GM23248 (cell line): Measurements from ENCODE around the gene LCNL1. TPM values are rescaled to one million over a fixed set of nuclear protein-coding genes. Genes with fewer than 3 reads are reported as not detected.
A peak's percentile ranks its signal among the peaks of the same experiment; 100 is the strongest.

Experiments
- DNase-seq: peaks from one replicate; pipeline ENCODE4 v3.0.0-alpha.2; 2015
- H2AFZ ChIP-seq: fragments of 200-600 bp; sonication (generic); 2 replicates; pipeline ENCODE4 v1.6.1; 2016; ENCODE audit warnings: antibody characterized with exemption
- H3F3A ChIP-seq: fragments of 200-600 bp; sonication (generic); 2 replicates; pipeline ENCODE4 v1.6.1; 2016; ENCODE audit warnings: mild to moderate bottlenecking, antibody characterized with exemption, mixed run types; ENCODE audit not compliant: insufficient read depth
- H3K27ac ChIP-seq: fragments of 200-600 bp; sonication (generic); 2 replicates; pipeline ENCODE4 v1.5.1; 2016; ENCODE audit warnings: mild to moderate bottlenecking
- H3K27me3 ChIP-seq: fragments of 200-600 bp; sonication (generic); replicated peaks from 2 replicates; pipeline ENCODE4 v1.6.1; 2016; ENCODE audit warnings: mild to moderate bottlenecking; ENCODE audit not compliant: insufficient read depth
- H3K36me3 ChIP-seq: fragments of 200-600 bp; sonication (generic); 2 replicates; pipeline ENCODE4 v1.6.1; 2016; ENCODE audit warnings: low read depth, mild to moderate bottlenecking
- H3K4me1 ChIP-seq: fragments of 200-600 bp; sonication (generic); 2 replicates; pipeline ENCODE4 v1.6.1; 2016; ENCODE audit warnings: mild to moderate bottlenecking; ENCODE audit not compliant: insufficient read depth
- H3K4me2 ChIP-seq: fragments of 200-600 bp; sonication (generic); one replicate; pipeline ENCODE4 v1.6.1; 2016; ENCODE audit warnings: mild to moderate bottlenecking; ENCODE audit not compliant: unreplicated experiment
- H3K4me3 ChIP-seq: fragments of 200-600 bp; sonication (generic); 2 replicates; pipeline ENCODE4 v1.5.1; 2016; ENCODE audit warnings: mild to moderate bottlenecking
- H3K79me2 ChIP-seq: fragments of 200-600 bp; sonication (generic); 2 replicates; pipeline ENCODE4 v1.6.1; 2016; ENCODE audit warnings: mild to moderate bottlenecking; ENCODE audit not compliant: insufficient read depth
- H3K9ac ChIP-seq: fragments of 200-600 bp; sonication (generic); 2 replicates; pipeline ENCODE4 v1.6.1; 2016; ENCODE audit warnings: mild to moderate bottlenecking
- H3K9me2 ChIP-seq: fragments of 200-600 bp; sonication (generic); 2 replicates; pipeline ENCODE4 v1.6.1; 2016; ENCODE audit warnings: mixed run types, mild to moderate bottlenecking, moderate library complexity; ENCODE audit not compliant: insufficient read depth
- H3K9me3 ChIP-seq: fragments of 200-600 bp; sonication (generic); one replicate; pipeline ENCODE4 v1.6.1; 2017; ENCODE audit warnings: low read depth
- H4K20me1 ChIP-seq: fragments of 200-600 bp; sonication (generic); 2 replicates; pipeline ENCODE4 v1.6.0; 2016; ENCODE audit not compliant: insufficient read depth
- EZH2 ChIP-seq: fragments of 200-600 bp; sonication (generic); IDR thresholded peaks from 2 replicates; pipeline ENCODE4 v1.6.1; 2018; ENCODE audit warnings: antibody characterized with exemption, mild to moderate bottlenecking; ENCODE audit not compliant: insufficient read depth, poor library complexity, severe bottlenecking
- EZH2phosphoT487 ChIP-seq: fragments of 200-600 bp; sonication (generic); IDR thresholded peaks from 2 replicates; pipeline ENCODE4 v1.6.1; 2018; ENCODE audit warnings: antibody characterized with exemption, moderate library complexity, mild to moderate bottlenecking, low read depth; ENCODE audit not compliant: insufficient read depth
- WGBS, 2 experiments: methylation state at CpG; one replicate each; pipeline ENCODE4 v1.1.6; 2015 to 2017; ENCODE audit warnings: low lambda C conversion rate in 2 of 2, low coverage in 1 of 2; ENCODE audit errors: missing lambda C conversion rate in 2 of 2; 5-methylcytosine and 5-hydroxymethylcytosine counted together
- in situ Hi-C: fragments of 300-500 bp; cut with MboI; formaldehyde crosslinking; loops from 2 replicates; pipeline ENCODE4 v1.15.0; 2020
- polyA plus RNA-seq: library from polyadenylated mRNA; unstranded; fragments of >200 nt; fragmentation: Nextera tagmentation; extraction: Ambion mirVana; gene quantifications from 2 replicates; pipeline ENCODE4 v1.2.1, GENCODE V29; 2016
- total RNA-seq: library from RNA; depleted of rRNA; stranded (reverse); fragments of >200 nt; shearing (Covaris generic); gene quantifications from 2 replicates; pipeline ENCODE4 v1.2.3, GENCODE V29; 2014

The LCNL1 gene
- total and polyA plus RNA-seq, 2 experiments from 2014 or later = not detected

- Histone ChIP-seq H4K20me1 (no peaks in the 10 kb centered on the region), H3K4me2 (no peak overlapping the region), H3K9me2 (no peaks in the 10 kb centered on the region), H3K4me3 (no peak overlapping the region), H3K79me2 (peaks cover 30% of the 10 kb centered on the region), H3F3A (peaks cover 14% of the 10 kb centered on the region; the same call in 1 of the 2 replicates), H3K9ac (no peak overlapping the region), H2AFZ (no peak overlapping the region), H3K4me1 (no peaks in the 10 kb centered on the region), H3K27me3 (no peaks in the 10 kb centered on the region), H3K9me3 (no peaks in the 10 kb centered on the region), H3K36me3 (peaks cover 16% of the 10 kb centered on the region; the same call in 1 of the 2 replicates), H3K27ac (no peak overlapping the region)
- no peak for DNase-seq
- TF ChIP-seq EZH2 (no peak), EZH2phosphoT487 (no peak)
- in situ Hi-C loops = no loop called here
- 95% methylated on average over 55 of the region's 55 CpGs for WGBS, 2 experiments
Observed at GRCh38 chr9:136941231-136942111, 41.3 kb upstream of the LCNL1 start.

GRCh38 chr9:136942112-136942880 lies 40.5 kb upstream of the LCNL1 start:
- Histone ChIP-seq H2AFZ (no peak overlapping the region), H4K20me1 (no peaks in the 10 kb centered on the region), H3K4me1 (no peaks in the 10 kb centered on the region), H3K27me3 (no peaks in the 10 kb centered on the region), H3K27ac (no peak overlapping the region), H3K36me3 (peaks cover 16% of the 10 kb centered on the region; the same call in 1 of the 2 replicates), H3K79me2 (peaks cover 30% of the 10 kb centered on the region), H3K4me3 (no peak overlapping the region), H3K4me2 (no peak overlapping the region), H3F3A (peaks cover 8% of the 10 kb centered on the region; the same call in 1 of the 2 replicates), H3K9me2 (no peaks in the 10 kb centered on the region), H3K9me3 (no peaks in the 10 kb centered on the region), H3K9ac (no peak overlapping the region)
- no peak for TF ChIP-seq EZH2phosphoT487
- no peak for TF ChIP-seq EZH2
- 94 to 95% methylated on average over 25 to 57 of the region's 60 CpGs for WGBS, 2 experiments
- in situ Hi-C loops = no loop called here
- DNase-seq = no peak

- no peak overlapping the region for H3K4me2 ChIP-seq
- TF ChIP-seq EZH2 (no peak), EZH2phosphoT487 (no peak)
- H3K4me3 ChIP-seq = no peak overlapping the region
- no peak for DNase-seq
- H3K4me1 ChIP-seq = no peaks in the 10 kb centered on the region
- no peaks in the 10 kb centered on the region for H3K27me3 ChIP-seq
- 0 out of 2 replicates have a peak, but pooled peaks cover 5% of the 10 kb centered on the region for H3F3A ChIP-seq
- peaks cover 30% of the 10 kb centered on the region for H3K79me2 ChIP-seq
- no peak overlapping the region for H2AFZ ChIP-seq
- H4K20me1 ChIP-seq = no peaks in the 10 kb centered on the region
- H3K9me3 ChIP-seq = no peaks in the 10 kb centered on the region
- peak overlapping the region; percentile 91; the same call in 1 of the 2 replicates for H3K9ac ChIP-seq
- peaks cover 16% of the 10 kb centered on the region; the same call in 1 of the 2 replicates for H3K36me3 ChIP-seq
- H3K27ac ChIP-seq = no peak overlapping the region
- H3K9me2 ChIP-seq = no peaks in the 10 kb centered on the region
- WGBS, 2 experiments = 92 to 97% methylated on average over 12 to 15 of the region's 16 CpGs
- in situ Hi-C loops = no loop called here
Observed at GRCh38 chr9:136942881-136943230, 39.9 kb upstream of the LCNL1 start.
